CD4-positive, alpha-beta T cell (primary cell): ENCODE measurements around the gene PPP4R3C. TPM values are rescaled to one million over a fixed set of nuclear protein-coding genes. Genes with fewer than 3 reads are reported as not detected.

Experiments used
- ATAC-seq: fragments of 200-7000 bp; cut with Tn5 transposase; one replicate; pipeline ENCODE4 v1.10.0; 2022; ENCODE audit warnings: mild to moderate bottlenecking; ENCODE audit not compliant: poor library complexity
- CTCF ChIA-PET: fragments of 350-600 bp; sonication (Branson Sonifier 250); formaldehyde crosslinking; loops from one replicate; lab custom pipeline; 2021; ENCODE audit warnings: antibody characterized with exemption, inconsistent platforms; lab: Charles Lee
- POLR2A ChIA-PET: fragments of 350-600 bp; sonication (Branson Sonifier 250); formaldehyde crosslinking; loops from one replicate; lab custom pipeline; 2021; ENCODE audit warnings: antibody characterized with exemption, inconsistent platforms; lab: Charles Lee
- DNase-seq, 14 experiments: peaks; one replicate each; pipeline ENCODE4 v3.0.0-alpha.2; 2013 to 2020; ENCODE audit warnings: mixed read lengths in 2 of 14
- H3K27ac ChIP-seq, 2 donors: one replicate each; pipeline versions ENCODE4 v1.5.1 to v1.7.0; 2013; ENCODE audit warnings: low read length in 2 of 2, low read depth in 1 of 2, mild to moderate bottlenecking in 1 of 2
- H3K27me3 ChIP-seq, 2 experiments: 1 replicate in 1 of 2; 2 replicates in 1 of 2; pipeline versions ENCODE4 v1.6.1 to v1.7.0; 2013; ENCODE audit warnings: low read length in 2 of 2, control low read depth in 1 of 2, mild to moderate bottlenecking in 1 of 2, moderate library complexity in 1 of 2; ENCODE audit not compliant: insufficient read depth in 2 of 2, control insufficient read depth in 1 of 2
- H3K36me3 ChIP-seq: one replicate; pipeline ENCODE4 v1.6.1; 2013; ENCODE audit warnings: low read length, control low read depth; ENCODE audit not compliant: insufficient read depth
- H3K4me1 ChIP-seq: one replicate; pipeline ENCODE4 v1.6.1; 2013; ENCODE audit warnings: low read length, control low read depth; ENCODE audit not compliant: insufficient read depth
- H3K4me3 ChIP-seq: one replicate; pipeline ENCODE4 v1.5.1; 2013; ENCODE audit warnings: mild to moderate bottlenecking, low read length, moderate library complexity
- H3K9me3 ChIP-seq, 2 experiments: 1 replicate in 1 of 2; 2 replicates in 1 of 2; pipeline versions ENCODE4 v1.6.1 to v1.7.0; 2013; ENCODE audit warnings: low read length in 2 of 2, mild to moderate bottlenecking in 2 of 2, control low read depth in 1 of 2, moderate library complexity in 1 of 2; ENCODE audit not compliant: control insufficient read depth in 1 of 2, insufficient read depth in 1 of 2
- H3K27ac Mint-ChIP-seq: one replicate; pipeline ENCODE4 v1.8.0; 2020; ENCODE audit warnings: mixed read lengths
- H3K27me3 Mint-ChIP-seq: one replicate; pipeline ENCODE4 v1.8.0; 2021; ENCODE audit warnings: mixed read lengths
- H3K36me3 Mint-ChIP-seq: one replicate; pipeline ENCODE4 v1.8.0; 2021; ENCODE audit warnings: low read depth, mixed read lengths
- H3K4me1 Mint-ChIP-seq: one replicate; pipeline ENCODE4 v1.8.0; 2021; ENCODE audit warnings: low read depth, mixed read lengths
- H3K4me3 Mint-ChIP-seq: one replicate; pipeline ENCODE4 v1.8.0; 2020; ENCODE audit warnings: mild to moderate bottlenecking, mixed read lengths
- H3K9me3 Mint-ChIP-seq: one replicate; pipeline ENCODE4 v1.8.0; 2020; ENCODE audit warnings: mixed read lengths
- intact Hi-C, 2 experiments: fragments of 100-400 bp; cut with DNase I in 1 of 2; cut with micrococcal nuclease in 1 of 2; formaldehyde crosslinking; loops; one replicate each; pipeline versions ENCODE4 v1.15.1 to v1.9.0; 2023 to 2025; cut with DNase I, micrococcal nuclease
- total RNA-seq, 174 experiments: library from RNA in 2 of 174; stranded (reverse) in 2 of 174; gene quantifications; one replicate each; pipeline ENCODE4 v1.2.3 and lab custom pipeline; 2021 to 2026
- TF ChIP-seq, protein P1 (sequence below): fragments of 200-600 bp; IDR thresholded peaks from one replicate; pipeline ENCODE4 v1.8.0; 2022; ENCODE audit warnings: antibody characterized with exemption, mild to moderate bottlenecking

The PPP4R3C gene
- total RNA-seq, 2 experiments from 2014 or later = not detected

DNA sequence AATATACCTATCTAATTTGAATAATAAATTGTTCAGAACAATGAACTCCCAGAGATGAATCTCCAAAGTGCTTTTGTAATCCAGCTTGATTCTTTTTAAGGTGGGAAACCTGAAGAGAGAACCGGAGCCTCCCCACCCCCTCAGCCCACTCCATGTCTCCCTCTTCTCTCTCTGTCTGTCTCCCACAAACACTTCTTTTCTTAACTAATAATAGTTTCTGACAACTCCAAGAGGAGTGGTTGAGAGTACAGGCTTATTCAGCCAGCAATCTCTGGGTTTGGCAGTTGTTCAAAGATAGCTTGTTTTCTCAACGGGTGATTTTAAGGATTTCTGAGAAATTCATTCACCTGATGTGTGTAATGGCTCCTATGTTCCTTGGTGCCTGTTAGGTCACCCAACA, 23.4 kb downstream of the PPP4R3C start:
- DNase-seq = no peak
- no peak overlapping the region for H3K27ac ChIP-seq
- POLR2A ChIA-PET = no interaction called here
- ATAC-seq = no peak
- Mint-ChIP-seq H3K9me3 (no peaks in the 10 kb centered on the region), H3K4me3 (no peak overlapping the region), H3K4me1 (no peaks in the 10 kb centered on the region), H3K27me3 (no peaks in the 10 kb centered on the region), H3K27ac (no peak overlapping the region), H3K36me3 (no peaks in the 10 kb centered on the region)
- intact Hi-C loops = no loop called here
- TF ChIP-seq, protein P1, sequence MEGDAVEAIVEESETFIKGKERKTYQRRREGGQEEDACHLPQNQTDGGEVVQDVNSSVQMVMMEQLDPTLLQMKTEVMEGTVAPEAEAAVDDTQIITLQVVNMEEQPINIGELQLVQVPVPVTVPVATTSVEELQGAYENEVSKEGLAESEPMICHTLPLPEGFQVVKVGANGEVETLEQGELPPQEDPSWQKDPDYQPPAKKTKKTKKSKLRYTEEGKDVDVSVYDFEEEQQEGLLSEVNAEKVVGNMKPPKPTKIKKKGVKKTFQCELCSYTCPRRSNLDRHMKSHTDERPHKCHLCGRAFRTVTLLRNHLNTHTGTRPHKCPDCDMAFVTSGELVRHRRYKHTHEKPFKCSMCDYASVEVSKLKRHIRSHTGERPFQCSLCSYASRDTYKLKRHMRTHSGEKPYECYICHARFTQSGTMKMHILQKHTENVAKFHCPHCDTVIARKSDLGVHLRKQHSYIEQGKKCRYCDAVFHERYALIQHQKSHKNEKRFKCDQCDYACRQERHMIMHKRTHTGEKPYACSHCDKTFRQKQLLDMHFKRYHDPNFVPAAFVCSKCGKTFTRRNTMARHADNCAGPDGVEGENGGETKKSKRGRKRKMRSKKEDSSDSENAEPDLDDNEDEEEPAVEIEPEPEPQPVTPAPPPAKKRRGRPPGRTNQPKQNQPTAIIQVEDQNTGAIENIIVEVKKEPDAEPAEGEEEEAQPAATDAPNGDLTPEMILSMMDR = no peak
- peaks cover 0 to 7% of the 10 kb centered on the region in 2 experiments for H3K9me3 ChIP-seq
- H3K27me3 ChIP-seq = no peaks in the 10 kb centered on the region
- no peak overlapping the region for H3K4me3 ChIP-seq
- CTCF ChIA-PET = no interaction called here
- H3K36me3 ChIP-seq = no peaks in the 10 kb centered on the region
- H3K4me1 ChIP-seq = no peaks in the 10 kb centered on the region

DNA sequence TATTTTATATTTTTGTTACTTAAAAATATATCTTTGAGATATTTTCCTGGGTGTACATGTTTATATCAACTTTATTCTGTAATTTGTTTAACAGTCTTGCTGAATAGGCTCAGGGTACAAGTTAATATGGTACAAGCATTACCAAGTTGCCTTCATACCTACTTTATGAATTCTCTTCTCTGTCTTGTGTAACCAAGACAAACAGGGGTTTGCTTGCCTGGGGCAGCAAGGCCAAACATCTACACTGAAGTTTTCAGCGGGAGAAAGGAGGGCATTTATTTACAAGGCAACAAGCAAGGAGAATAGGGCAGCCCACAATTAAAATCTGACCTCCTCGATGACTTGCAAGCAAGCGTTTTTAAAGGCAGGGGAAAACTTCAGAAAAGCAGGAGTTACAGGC, 24.2 kb downstream of the PPP4R3C start:
- ChIA-PET CTCF (no interaction called here), POLR2A (no interaction called here)
- Histone ChIP-seq H3K36me3 (no peaks in the 10 kb centered on the region), H3K27ac (no peak overlapping the region), H3K4me1 (no peaks in the 10 kb centered on the region), H3K9me3 (peaks cover 0 to 7% of the 10 kb centered on the region in 2 experiments), H3K27me3 (no peaks in the 10 kb centered on the region), H3K4me3 (no peak overlapping the region)
- ATAC-seq = no peak
- intact Hi-C loops = no loop called here
- DNase-seq = no peak
- H3K27me3 Mint-ChIP-seq = no peaks in the 10 kb centered on the region
- H3K9me3 Mint-ChIP-seq = no peaks in the 10 kb centered on the region
- no peak overlapping the region for H3K4me3 Mint-ChIP-seq
- H3K27ac Mint-ChIP-seq = no peak overlapping the region
- no peaks in the 10 kb centered on the region for H3K4me1 Mint-ChIP-seq
- TF ChIP-seq, protein P1 = no peak
- no peaks in the 10 kb centered on the region for H3K36me3 Mint-ChIP-seq

DNA sequence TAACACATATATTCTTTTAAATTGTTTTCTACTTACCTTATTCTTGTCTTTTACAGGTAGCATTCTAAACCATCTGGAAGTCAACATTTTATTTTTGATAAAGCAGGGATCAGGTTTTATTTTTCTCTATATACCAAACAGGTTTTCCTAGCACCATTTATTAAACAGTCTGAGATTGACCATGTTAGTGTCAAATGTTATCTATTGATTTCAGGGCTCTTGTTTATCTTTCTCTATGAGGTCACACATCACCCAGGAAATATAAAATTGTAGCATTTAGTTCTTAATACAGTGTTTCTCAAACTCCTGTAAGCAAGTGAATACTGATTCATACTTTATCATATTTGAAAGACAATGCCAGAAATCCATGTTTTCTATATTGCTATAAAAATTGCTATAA, 28.1 kb downstream of the PPP4R3C start:
- H3K9me3 Mint-ChIP-seq = no peaks in the 10 kb centered on the region
- Histone ChIP-seq H3K9me3 (no peaks in the 10 kb centered on the region), H3K36me3 (no peaks in the 10 kb centered on the region), H3K4me3 (no peak overlapping the region), H3K27ac (no peak overlapping the region), H3K27me3 (no peaks in the 10 kb centered on the region), H3K4me1 (no peaks in the 10 kb centered on the region)
- ChIA-PET POLR2A (no interaction called here), CTCF (no interaction called here)
- ATAC-seq (no peak), DNase-seq (no peak)
- TF ChIP-seq, protein P1 = no peak
- intact Hi-C loops = no loop called here
- H3K4me3 Mint-ChIP-seq = no peak overlapping the region
- no peaks in the 10 kb centered on the region for H3K27me3 Mint-ChIP-seq
- H3K4me1 Mint-ChIP-seq = no peaks in the 10 kb centered on the region
- no peak overlapping the region for H3K27ac Mint-ChIP-seq
- no peaks in the 10 kb centered on the region for H3K36me3 Mint-ChIP-seq

Other genes with a start within 250 kb of the PPP4R3C start
- not detected for gene DCAF8L2, start 127.0 kb upstream of the PPP4R3C start, total RNA-seq